Retina (tissue), 1 donor: Measurements from ENCODE around the gene TRAPPC12.

Experiments used
- DNase-seq: peaks from one replicate; pipeline ENCODE4 v3.0.0-alpha.2; 2016

The TRAPPC12 gene

DNA sequence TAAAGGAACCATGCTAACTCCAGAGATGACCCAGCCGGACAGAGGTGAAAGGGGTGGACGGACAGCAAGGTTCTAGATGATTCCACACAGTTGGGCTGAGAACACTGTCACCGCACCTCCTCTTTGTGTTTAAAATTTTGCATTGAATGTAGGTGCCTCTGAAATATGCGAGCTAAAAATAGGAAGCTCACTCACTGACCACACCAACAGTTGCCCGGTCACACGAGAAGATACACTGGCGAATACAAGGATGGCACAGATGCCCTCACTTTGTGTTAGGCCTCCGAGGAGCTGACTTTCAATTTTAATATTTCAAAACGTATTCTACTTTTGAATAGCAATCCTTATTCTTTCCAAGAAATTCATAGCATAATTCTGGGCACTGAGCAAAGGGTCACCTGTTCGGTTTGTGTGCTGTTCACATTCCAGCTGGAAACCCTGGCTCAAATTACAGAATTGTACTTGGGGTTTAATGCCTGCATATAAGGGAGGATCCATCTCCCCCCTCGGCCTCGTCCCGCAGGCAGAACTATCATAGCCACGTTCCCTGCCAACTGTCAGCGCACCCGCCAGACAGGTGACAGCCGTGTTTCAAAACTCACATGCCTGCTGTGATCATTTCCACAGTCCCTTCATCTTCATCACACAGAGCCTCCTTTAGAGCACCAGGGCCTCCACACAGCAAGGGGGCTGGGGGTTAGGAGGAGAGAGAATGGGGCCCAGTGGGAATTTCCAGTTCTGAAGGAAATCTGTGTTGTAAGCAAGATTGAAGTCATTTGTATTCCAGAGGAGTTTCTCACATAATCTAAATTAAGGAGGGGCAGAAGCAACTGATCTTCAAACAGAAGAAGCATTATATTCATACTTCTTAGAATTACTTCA lies 91.6 kb downstream of the TRAPPC12 start:
- DNase-seq = no peak

DNA sequence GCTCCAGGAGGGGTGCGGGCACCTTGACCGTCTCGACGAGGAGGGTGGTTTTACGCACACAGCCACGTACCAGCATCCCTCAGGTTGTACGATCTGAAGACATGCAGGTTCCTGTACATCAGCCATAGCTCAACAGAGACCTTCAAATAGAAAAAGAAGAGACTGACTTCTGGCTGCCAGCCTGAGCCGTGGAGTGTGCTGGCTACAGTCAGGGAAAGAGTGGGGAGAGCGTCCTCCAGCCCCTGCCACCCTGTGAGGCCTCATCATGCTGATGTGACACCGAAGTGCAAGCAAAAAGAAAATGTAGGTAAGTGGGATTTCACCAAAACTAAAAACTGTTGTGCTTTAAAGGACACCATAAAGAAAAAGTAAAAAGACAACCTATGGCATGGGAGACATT lies 92.8 kb downstream of the TRAPPC12 start:
- no peak for DNase-seq

DNA sequence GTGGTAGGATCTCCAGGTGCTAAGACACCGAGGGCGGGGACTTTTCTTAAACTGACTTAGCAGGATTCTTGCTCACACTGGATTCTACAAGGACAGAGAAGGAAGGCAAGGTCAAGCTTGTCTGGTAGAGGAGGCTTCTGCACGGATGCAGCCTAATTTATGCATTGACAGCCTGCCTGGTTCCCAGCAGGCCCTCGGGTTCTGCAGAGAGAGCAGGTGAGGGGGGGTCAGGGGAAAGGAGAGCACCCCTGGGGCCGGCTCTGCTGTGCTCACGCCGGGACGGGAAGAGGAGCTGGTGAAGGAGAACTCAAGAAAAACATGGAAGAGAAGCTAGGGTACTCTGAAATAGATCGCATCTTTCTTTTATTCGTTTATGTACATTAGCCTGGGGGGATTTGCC lies 93.5 kb downstream of the TRAPPC12 start:
- DNase-seq = peak; percentile 49

DNA sequence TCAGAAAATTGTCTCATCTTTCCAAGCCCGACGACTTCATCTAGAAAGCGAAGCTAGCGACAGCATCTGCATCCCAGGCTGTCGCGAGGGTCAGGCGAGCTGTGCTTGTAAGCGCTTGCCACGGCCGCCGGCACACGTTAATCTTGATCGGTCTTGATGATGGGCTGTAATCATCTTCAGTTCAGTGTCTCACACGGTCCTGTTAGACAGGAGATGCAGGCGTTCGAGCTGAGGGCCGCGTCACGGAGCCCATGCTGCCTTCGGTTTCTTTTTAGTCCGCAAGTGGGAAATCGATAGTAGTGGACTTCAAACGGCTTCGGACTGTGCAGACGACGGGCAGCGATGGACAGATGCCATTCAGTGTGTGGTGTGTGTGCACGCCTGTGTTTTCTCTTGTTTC lies 96.3 kb downstream of the TRAPPC12 start:
- no peak for DNase-seq

DNA sequence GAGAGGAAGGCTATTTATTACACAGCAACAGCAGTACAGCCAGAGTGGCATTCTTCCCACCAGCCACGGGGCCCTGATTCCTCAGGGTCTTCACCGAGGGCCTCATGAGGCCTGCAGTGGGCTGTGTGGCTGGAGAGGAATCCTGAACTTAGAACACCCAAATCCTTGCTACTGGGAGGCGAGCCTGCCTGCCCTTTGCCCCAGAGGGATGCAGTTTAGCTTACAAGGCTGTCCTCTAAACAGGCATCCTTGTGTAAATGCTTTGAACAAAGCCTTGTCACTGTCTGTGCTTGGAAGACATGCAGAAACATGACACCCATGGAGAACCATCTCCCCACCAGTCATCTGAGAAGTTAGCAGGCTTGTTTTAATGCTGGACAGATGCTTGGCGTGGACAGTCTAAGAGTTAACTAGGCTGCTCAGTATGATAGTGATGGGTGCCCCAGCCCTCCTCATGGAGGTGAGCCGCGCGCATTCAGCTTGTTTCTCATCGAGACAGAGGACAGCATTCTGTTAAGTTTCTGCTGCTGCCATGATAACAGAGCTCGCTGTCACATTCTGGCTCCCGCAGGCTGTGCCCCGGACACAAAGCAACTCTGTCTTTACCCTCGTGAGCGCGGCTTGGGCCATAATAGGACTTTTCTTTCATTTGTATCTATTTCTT lies 97.0 kb downstream of the TRAPPC12 start:
- no peak for DNase-seq

DNA sequence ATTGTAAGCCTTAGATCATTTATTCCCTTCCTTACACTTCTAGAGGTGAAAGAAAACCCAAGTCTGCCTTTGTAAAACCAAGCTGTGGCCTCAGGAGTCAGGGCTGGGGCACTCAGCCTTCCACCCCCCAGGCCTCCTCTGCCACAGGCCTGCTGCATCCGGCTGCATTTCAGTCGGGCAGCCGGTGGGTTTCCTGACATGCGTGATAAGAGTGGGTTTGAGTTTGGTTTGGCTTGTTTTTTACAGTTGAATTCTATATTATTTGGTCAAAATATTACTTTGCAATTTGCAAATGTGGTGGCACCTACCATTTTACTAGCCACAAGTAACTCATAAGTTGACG lies 97.5 kb downstream of the TRAPPC12 start:
- DNase-seq = no peak

DNA sequence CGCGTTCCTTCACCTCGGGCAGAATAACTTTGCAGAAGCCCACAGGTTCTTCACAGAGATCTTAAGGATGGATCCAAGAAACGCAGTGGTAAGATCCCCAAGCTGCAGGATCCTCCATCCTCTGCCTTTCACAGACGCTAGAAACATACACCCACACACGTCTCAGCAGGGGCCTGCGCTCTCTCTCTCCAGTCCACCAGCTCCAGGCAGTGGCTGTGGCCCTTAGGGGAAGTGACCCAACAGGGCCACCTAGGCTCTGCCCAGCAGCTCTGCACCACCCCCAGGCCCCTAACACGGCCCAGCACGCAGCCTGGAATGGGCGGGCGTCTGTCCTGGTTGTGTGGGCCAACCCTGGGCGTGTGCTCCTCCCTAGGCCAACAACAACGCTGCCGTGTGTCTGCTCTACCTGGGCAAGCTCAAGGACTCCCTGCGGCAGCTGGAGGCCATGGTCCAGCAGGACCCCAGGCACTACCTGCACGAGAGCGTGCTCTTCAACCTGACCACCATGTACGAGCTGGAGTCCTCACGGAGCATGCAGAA lies 99.4 kb downstream of the TRAPPC12 start:
- DNase-seq = no peak

DNA sequence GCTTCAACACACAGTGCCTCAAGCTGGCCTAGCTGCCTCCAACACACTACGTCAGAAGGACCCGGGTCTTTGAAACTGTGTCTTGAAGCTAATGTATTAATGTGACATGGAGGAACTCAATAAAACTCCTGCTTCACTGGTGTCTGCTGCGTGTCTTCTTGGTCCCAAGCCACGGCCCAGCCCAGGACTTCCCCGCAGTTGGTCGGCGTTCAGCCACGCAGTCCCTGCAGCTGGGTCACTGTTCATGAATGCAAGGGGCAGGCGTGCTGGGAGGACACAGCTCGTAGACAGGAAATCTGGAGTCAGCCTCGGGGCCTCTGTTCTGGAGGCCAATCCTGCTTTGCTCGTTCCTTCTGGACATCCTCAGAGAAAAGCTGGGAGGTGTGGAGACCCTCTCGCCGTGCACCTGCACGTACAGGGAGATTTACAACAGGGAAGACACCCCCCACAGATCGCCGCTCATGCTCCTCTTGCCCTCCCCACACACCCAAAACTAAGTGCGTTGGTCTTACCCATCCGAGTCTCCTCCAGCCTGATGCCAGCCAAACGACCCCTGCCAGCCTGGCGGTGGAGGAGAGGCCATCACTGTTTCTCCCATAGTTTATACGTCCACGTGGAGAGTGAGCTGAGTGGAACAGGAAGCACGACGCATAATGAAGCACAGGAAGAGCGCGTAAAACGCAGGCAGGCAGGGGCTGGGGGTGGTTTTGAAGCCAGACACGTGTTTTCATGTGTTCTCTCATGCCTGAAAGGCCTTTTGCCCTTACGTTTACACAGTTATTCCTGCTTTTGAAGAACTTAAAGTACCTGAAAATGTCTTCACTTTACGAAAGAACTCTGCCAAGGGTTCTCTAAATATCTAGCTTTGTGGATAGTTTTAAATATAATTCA lies 100.2 kb downstream of the TRAPPC12 start:
- DNase-seq = no peak

DNA sequence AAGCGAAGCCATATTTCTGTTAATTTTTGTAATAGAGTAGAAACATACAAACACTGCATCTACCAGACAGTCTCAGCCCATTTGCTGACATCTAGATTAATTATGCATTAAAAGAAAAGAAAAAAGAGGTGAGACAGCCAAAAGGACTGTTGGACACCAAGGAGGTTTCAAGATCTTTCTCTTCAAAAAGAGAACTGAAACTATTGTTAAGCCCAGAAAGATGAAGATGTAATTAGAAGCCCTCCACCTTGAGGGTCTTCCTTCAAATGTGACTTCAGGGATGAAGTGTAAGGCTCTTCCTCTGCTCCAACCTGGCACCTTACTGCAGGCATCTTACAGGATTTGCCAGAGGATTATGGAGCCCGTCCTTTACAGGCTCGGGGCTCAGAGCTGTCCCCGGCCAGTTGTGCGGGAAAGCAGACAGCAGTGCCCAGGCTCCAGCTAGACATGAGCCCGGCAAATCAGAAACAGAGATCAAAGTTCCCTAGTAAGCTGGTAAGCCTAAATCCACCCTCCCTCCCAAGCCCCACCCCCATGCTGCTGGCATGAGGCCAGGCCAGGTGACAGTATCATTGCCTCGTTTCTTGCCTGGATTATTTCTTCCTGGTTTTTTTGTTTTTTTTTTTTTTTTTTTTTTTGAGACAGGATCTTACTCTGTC lies 101.0 kb downstream of the TRAPPC12 start:
- no peak for DNase-seq

DNA sequence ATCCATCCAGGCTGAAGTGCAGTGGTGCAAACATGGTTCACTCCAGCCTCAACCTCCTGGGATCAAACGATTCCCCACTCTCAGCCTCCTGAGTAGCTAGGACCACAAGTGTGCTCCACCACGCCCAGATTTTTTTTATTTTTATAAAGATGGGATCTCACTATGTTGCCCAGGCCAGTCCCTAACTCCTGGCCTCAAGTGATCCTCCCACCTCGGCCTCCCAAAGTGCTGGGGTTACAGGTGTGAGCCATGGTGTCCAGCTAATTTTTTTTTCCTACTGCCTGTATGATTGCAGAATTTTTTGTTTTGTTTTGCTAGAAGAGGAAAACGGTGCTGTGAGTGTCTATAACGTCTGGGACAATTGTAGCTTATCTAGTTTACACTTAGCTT lies 101.5 kb downstream of the TRAPPC12 start:
- no peak for DNase-seq

DNA sequence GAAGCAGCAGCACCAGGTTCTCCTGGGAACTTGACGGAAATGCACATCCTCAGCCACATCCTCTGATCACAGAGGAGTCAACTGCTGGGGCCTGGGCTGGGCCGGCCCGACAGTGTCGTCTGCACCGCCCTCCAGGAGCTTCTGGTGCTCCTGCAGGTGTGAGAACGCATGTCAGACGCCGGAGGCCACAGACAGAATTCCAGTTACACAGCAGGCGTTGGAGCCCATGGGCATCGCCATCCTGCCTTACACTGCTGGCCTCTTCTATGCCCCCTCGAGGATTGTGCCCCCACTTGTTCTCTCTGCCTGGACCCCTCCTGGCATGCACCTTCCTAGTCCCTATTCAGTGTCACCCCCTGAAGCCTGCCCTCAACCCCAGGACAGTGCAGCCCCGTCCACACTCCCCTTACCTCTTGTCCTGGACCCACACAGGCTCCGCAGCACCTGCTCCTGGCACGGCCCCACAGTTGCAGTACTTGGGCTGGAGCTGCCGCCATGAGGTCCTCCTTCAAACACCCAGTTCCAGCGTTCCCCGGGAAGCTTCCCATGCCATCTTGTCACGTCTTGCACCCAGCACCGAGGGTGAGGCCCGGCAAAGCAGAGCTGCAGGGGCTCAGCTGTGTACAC lies 102.4 kb downstream of the TRAPPC12 start:
- no peak for DNase-seq

DNA sequence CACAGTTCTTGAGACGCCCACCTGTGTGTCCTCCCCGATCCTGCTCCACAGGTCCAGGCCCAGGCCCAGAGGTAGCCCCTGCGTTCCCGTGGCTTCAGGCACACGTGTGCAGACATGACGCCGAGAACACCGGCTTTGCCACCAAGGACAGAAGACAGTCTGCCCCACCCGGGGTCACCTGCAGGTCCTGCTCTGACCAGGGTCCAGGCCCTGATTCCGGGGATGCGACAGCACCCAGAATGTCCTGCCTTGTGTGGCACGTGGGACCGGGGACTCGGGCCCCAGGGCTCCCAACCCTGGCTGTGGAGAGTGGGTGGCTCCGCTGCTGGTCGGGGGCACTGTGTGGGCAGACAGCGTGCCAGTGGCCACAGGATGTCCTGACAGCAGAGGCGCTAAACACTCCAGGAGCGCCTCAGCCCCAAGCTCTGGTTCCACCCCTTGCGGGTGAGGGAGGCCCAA lies 102.9 kb downstream of the TRAPPC12 start:
- DNase-seq = no peak

DNA sequence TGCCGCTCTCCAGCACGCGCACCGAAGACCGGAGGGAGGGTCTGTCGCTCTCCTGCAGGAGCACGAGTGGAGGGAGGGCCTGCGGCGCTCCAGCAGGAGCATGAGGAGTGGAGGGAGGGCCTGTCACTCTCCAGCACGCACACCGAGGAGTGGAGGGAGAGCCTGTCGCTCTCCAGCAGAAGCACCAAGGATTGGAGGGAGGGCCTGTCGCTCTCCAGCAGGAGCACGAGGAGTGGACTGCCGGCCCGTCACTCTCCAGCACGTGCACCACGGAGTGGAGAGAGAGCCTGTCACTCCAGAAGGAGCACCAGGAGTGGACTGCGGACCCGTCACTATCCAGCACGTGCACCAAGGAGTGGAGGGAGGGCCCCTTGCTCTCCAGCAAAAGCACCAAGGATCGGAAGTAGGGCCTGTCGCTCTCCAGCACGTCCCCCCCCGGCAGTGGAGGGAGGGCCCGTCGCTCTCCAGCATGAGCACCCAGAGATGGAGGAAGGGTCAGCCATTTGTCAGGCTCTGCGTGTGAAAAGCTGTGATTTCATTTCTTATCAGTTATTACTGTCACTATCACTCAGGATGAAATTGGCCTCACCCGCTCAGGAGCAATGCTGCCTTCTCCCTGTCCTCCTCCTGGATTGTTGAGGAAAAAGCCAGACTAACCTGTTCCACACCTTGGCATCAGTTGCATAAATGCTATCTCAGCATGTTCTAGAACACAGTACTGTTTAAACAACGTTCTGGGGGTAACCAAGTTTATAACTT lies 103.9 kb downstream of the TRAPPC12 start:
- DNase-seq = no peak

DNA sequence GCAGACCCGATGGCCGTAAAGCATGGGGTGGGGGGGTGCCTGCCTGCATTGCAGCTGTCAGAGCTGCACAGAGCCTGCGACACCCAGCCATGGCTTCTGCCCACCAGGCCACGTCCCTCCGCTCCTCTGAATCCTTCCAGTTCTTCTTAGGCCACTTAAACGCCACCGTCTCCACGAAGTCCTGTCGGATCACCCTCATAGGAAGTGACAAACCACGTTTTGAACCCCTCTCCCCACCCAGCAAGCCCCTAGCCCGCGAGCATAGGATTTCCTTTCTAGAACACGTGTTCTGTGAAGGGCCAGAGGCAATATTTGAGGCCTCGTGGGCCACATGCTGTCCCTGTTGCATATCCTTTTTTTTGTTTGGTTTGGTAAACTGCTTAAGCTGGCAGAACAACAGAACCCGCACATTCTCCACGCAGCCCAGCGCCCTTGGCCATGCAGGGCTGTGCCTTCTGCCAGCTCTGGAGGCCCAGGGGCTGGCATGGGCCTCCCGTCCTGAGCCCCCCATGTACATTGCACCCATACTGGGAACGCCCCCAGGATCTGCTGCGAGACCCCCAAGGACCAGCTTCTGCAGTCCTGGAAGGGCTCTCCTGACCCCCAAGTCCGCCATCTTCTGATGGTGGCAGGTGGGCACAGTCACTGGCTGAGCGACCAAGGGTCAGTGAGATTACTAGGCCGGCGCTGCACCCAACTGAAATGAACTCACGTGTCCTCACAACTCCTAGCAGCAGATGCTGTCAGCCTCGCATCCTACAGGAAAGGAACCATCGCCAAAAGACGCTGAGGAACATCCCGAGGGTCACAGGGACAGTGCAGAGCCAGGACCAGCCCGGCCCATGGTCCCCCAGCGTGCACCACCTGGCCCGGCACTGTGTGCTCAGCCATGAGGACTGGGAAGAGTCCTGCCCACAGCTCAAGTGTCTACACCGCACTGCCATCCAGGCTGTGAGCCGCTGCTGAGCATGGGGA lies 104.8 kb downstream of the TRAPPC12 start:
- DNase-seq = no peak

DNA sequence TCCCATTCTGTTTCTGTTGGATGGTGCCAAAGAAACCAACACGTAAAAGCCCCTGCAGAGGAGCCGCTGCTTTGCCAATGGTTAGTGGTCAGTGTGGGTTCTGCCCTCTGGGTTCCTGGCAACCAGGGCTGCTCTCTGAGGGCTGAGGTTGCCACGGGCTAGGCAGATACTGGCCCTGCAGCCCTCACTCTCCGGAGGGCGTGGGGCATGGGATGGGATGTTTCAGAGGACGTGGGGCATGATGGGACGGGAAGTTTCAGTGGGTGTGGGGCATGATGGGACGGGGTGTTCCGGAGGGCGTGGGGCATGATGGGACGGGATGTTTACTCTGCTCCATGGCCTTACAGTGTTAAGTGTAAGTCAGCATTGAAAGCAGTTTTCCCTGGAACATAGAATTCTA lies 105.7 kb downstream of the TRAPPC12 start:
- no peak for DNase-seq

DNA sequence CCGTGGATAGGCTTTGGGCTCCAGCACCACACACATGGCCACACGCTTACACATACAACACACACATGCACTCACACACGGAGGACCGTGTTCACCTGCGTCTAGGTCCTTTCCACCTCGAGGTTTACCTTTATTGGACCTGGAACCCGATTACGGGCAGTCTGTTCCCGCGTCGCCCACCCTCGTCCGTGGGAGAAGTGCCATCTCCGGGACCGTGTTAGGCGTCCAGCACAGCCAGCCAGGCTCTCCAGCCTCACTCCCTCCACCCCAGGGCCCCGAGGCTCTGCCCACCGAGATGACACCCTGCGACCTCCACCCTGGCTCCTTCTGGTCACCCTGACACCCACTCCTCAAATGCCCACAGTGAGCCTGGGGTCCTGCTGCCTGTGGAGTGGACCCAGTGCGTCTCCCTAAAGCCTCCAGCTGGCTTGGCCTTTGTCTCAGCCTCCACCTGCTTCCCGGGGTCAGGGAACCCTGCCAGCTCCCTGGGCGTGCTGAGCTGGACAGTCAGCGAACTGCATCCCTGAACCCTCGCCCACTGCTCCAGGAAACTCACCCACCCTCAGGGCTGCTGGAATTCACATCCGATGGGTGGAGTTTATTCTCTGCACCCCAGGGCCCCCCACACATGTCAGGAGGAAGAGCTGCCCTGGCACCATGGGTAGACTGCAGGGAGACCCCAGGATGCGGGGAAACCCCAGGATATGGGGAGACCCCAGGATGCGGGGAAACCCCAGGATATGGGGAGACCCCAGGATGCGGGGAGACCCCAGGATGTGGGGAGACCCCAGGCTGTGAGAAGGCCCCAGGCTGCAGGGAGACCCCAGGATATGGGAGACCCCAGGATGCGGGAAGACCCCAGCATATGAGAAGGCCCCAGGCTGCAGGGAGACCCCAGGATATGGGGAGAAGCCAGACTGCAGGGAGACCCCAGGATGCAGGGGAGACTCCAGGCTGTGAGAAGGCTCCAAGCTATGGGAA lies 106.8 kb downstream of the TRAPPC12 start:
- DNase-seq = no peak

DNA sequence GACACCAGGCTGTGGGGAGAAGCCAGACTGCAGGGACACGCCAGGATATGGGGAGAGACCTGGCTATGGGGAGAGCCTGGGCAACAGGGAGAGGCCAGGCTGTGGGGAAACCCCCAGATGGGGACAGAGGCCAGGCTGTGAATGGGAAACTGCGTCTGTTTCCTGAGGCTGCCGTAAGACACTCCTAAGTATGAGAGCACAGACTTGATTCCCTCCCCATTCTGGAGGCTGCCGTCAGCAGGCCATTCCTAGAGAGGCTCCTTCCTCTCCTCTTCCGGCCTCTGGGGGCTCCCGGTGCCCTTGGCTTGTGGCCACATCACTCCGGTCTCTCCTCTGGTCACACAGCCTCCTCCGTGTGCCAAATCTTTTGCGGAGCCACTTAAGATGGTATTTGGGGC lies 107.5 kb downstream of the TRAPPC12 start:
- no peak for DNase-seq

DNA sequence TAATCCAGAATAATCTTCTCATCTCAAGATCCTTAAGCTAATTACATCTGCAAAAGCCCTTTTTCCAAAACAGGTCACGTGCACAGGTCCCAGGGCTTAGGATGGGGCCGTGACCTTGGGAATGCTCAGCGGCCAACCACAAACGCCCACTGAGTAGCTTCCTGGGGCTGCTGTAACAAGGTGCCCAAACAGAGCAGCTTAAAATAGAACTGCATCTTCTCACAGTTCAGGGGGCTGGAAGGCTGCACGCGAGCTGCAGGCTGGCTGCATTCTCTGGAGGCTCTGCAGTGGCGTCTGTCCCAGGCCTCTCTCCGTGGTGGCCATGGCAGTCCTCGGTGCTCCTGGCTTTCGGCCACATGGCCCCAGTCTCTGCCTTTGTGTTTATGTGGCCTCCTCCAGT lies 107.9 kb downstream of the TRAPPC12 start:
- no peak for DNase-seq

DNA sequence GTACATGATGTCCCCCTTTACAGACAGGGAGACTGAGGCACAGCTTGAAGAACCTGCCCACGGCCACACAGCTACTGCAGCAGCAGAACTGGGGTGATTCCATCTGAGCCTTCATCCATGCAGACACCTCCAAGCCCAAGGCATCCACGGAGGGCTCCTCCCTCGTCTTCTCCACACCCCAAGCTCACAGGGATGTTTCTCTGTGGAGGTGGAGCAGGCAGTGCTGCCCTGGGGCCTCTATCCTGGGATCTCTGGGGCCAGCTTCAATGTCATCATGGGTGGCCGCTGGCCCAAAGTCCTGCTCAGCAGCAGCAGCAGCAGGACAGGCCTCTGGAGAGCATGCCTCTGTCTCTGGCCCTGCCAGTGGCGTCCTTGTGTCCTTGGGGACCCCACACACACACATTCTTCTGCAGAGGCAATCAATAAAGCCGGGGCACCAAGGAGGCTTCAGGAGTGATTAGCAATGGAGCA lies 108.6 kb downstream of the TRAPPC12 start:
- DNase-seq = no peak
